Uterus (tissue), 2 donors: Measurements from ENCODE around the gene C10orf62.

ENCODE experiments used
- CTCF ChIP-seq, 4 experiments: fragments of 200-600 bp in 2 of 4; fragments of 450-650 bp in 2 of 4; sonication (generic) in 2 of 4; IDR thresholded peaks; one replicate each; pipeline ENCODE4 v1.5.1; 2016 to 2019; ENCODE audit warnings: antibody characterized with exemption in 4 of 4, mild to moderate bottlenecking in 2 of 4, moderate library complexity in 1 of 4
- POLR2A ChIP-seq, 2 donors: fragments of 450-650 bp; IDR thresholded peaks; one replicate each; pipeline ENCODE4 v1.6.1; 2016; ENCODE audit warnings: antibody characterized with exemption in 2 of 2, mild to moderate bottlenecking in 1 of 2, moderate library complexity in 1 of 2

GRCh38 chr10:97547271-97547600 lies 42.3 kb upstream of the C10orf62 start:
- no peak for TF ChIP-seq CTCF (IDR thresholded peaks at IDR 0.05)
- TF ChIP-seq POLR2A (IDR thresholded peaks at IDR 0.05), result no peak
